ENCODE measurements around the gene GALNS. TPM values are rescaled to one million over a fixed set of nuclear protein-coding genes. Genes with fewer than 3 reads are reported as not detected.
"Not testable (repeated sequence)": the region's sequence is repeated elsewhere in the genome, so short reads cannot be mapped to it uniquely, and the experiment has no call there.

GALNS gene
- total RNA-seq, 4 donors from 2014 or later = 1.8 to 36.2 (median 16.4) TPM

DNA sequence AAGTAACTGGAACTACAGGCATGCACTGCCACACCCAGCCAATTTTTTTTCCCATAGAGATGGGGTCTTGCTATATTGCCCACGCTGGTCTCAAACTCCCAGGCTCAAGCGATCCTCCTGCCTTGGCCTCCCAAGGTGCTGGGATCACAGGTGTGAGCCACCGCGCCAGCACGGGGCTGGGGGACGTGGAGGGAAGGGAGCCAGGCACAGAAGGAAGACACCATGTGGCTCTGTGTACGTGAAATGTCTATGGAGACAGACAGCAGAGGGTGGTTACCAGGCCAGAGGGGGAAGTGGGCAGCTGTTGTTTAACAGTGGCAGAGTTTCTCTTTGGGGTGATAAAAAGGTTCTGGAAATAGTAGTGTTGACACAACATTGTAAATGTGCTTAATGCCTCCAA lies 67.2 kb downstream of the GALNS start:
- H3K9me3 ChIP-seq = no peaks in the 10 kb centered on the region
- intact Hi-C loops (cut with DNase I; ENCODE audit: low total_unique reads) = loop anchor here (5.0 kb wide), 1 partner anchor 47 kb away; no protein-coding TSS in a partner anchor
- DNase-seq = no peak

DNA sequence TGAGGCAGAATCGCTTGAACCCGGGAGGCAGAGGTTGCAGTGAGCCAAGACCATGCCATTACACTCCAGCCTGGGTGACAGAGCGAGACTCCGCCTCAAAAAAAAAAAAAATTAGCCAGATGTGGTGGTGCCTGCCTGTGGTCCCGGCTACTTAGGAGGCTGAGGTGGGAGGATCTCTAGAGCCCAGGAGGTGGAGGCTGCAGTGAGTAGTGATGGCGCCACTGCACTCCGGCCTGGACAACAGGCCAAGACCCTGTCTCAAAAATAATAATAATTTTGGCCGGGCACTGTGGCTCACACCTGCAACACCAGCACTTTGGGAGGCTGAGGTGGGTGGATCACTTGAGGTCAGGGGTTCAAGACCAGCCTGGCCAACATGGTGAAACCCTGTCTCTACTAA lies 68.0 kb downstream of the GALNS start:
- H3K4me1 ChIP-seq, H3K36me3 ChIP-seq, H3K4me3 ChIP-seq, H3K27me3 ChIP-seq, H3K9me3 ChIP-seq, DNase-seq, H3K27ac ChIP-seq: not testable (repeated sequence)
- intact Hi-C loops (cut with DNase I; ENCODE audit: low total_unique reads) = loop anchor here (5.0 kb wide), 1 partner anchor 46 kb away; no protein-coding TSS in a partner anchor

More for the DNA sequence above, 67.2 kb downstream of the GALNS start:
- H3K27ac ChIP-seq = no peak overlapping the region
- H3K4me3 ChIP-seq = no peak overlapping the region
- peaks cover 0 to 8% of the 10 kb centered on the region in 2 donors for H3K27me3 ChIP-seq
- no peaks in the 10 kb centered on the region for H3K4me1 ChIP-seq
- TF ChIP-seq, protein P1, sequence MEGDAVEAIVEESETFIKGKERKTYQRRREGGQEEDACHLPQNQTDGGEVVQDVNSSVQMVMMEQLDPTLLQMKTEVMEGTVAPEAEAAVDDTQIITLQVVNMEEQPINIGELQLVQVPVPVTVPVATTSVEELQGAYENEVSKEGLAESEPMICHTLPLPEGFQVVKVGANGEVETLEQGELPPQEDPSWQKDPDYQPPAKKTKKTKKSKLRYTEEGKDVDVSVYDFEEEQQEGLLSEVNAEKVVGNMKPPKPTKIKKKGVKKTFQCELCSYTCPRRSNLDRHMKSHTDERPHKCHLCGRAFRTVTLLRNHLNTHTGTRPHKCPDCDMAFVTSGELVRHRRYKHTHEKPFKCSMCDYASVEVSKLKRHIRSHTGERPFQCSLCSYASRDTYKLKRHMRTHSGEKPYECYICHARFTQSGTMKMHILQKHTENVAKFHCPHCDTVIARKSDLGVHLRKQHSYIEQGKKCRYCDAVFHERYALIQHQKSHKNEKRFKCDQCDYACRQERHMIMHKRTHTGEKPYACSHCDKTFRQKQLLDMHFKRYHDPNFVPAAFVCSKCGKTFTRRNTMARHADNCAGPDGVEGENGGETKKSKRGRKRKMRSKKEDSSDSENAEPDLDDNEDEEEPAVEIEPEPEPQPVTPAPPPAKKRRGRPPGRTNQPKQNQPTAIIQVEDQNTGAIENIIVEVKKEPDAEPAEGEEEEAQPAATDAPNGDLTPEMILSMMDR (IDR thresholded peaks at IDR 0.05) = no peak
- TF ChIP-seq POLR2A (IDR thresholded peaks at IDR 0.05) = no peak
- no peaks in the 10 kb centered on the region for H3K36me3 ChIP-seq

DNA sequence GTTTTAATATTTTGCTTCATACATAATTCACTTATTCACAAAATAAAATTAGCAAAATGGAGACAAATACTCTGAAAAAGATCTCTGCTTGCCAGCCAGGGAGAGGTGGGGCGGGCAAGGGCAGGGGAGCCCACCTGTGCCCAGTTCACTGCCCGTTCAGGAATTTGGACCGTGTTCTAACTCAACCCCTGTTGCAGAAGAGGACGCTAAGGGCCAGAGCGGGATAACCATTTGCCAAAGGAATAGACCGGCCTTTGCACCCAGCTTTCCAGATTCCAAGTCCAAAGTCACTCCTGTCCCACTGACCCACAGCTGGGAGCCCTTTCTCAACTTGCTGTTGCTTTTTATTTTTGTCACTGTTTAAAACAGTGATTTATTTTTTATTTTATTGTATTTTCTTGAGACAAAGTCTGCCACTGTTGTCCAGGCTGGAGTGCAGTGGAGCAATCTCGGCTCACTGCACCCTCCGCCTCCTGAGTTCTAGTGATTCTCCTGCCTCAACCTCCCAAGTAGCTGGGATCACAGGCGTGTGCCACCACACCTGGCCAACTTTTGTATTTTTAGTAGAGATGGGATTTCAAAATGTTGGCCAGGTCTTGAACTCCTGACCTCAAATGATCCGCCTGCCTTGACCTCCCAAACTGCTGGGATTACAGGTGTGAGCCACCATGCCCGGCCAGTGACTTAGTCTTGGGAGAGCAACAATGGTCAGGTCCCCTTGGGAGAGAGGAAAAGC lies 69.0 kb downstream of the GALNS start:
- Histone ChIP-seq H3K27ac (no peak overlapping the region), H3K4me3 (no peak overlapping the region), H3K4me1 (no peaks in the 10 kb centered on the region), H3K27me3 (no peaks in the 10 kb centered on the region), H3K9me3 (no peaks in the 10 kb centered on the region), H3K36me3 (no peaks in the 10 kb centered on the region)
- intact Hi-C loops (cut with DNase I; ENCODE audit: low total_unique reads) = loop anchor here (5.0 kb wide), 1 partner anchor 45 kb away; no protein-coding TSS in a partner anchor
- TF ChIP-seq, protein P1 (IDR thresholded peaks at IDR 0.05) = no peak
- no peak for TF ChIP-seq POLR2A (IDR thresholded peaks at IDR 0.05)
- DNase-seq = no peak

DNA sequence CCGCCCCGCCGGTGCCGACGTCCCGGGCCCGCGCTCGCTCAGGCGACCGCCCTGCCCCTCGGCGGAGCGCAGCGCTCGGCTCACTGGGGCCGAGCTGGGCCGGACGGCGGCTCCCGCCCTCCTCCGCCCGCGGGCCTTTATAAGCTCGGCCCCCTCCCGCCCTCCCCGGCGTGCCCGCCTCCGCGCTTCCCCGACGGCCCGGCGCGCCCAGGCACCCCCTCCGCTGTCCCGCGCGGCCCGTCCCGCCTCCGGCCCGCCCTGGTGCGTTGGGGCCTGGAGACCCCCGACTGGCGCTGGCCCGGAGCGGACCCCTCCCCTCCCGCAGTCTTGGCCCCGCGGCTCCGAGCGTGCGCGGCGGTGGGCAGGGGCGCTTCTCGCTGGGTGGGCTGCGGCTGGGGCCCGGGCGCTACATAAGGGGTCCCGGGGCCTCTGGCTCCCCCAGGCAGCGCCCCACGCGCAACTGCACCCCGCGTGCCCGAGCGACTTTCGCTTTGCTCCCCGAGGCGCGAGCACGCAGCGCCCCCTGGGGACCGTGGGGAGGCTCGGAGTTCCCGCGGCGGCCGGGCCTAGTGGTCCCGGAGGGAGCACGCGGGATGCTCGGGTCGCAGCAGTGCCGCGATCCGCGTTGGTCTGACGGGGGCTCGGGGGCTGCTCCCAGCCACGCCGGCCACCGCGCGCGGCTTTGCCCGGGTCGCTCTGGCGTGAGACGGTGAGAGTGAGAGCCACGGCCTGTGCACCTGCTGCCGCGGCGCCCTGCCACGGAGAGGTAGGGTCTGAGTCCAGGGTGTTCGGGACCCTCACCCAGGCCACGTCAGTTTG lies 71.4 kb downstream of the GALNS start, which contains the start of gene PIEZO1:
PIEZO1 (minus strand) TSS at position 115 of the 819 bp plus-strand sequence. CDS start 256 bp downstream, outside the sequence.
- DNase-seq = peak; percentile 76 to 80
- peak within 1 kb of the TSS; percentile 44 to 97 for H3K4me3 ChIP-seq
- TF ChIP-seq POLR2A (IDR thresholded peaks at IDR 0.05) = peak; percentile 27 to 62
- TF ChIP-seq, protein P1 (IDR thresholded peaks at IDR 0.05) = peak; percentile 81 to 98 (median 96)
- no peaks in the 10 kb centered on the region for H3K27me3 ChIP-seq
- no peaks in the 10 kb centered on the region for H3K4me1 ChIP-seq
- H3K9me3 ChIP-seq = no peaks in the 10 kb centered on the region
- peak within 1 kb of the TSS; percentile 82 to 97 for H3K27ac ChIP-seq
- intact Hi-C loops (cut with DNase I; ENCODE audit: low total_unique reads) = loop anchor here (5.0 kb wide), 1 partner anchor 43 kb away; no protein-coding TSS in a partner anchor
- no peaks in the 10 kb centered on the region for H3K36me3 ChIP-seq

DNA sequence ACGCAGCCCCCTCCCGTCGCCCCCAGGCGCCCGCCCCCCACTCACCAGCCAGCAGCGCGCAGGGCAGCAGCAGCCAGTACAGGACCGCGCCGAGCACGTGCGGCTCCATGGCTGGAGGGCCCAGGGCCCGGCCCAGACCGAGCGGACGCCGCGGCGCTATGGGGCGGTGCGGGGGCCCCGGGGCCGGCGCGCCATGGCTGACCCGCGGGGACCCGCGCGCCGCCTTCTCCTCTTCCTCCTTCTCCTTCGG lies 72.0 kb downstream of the GALNS start:
- DNase-seq = no peak
- Histone ChIP-seq H3K4me3 (peak overlapping the region; percentile 44 to 97), H3K27ac (peak overlapping the region; percentile 82 to 97), H3K27me3 (no peaks in the 10 kb centered on the region), H3K36me3 (no peaks in the 10 kb centered on the region), H3K9me3 (no peaks in the 10 kb centered on the region), H3K4me1 (peaks cover 0 to 4% of the 10 kb centered on the region in 2 donors)
- no peak for TF ChIP-seq POLR2A (IDR thresholded peaks at IDR 0.05)
- TF ChIP-seq, protein P1 (IDR thresholded peaks at IDR 0.05) = peak in 1 of 4 experiments; percentile 3
- intact Hi-C loops (cut with DNase I; ENCODE audit: low total_unique reads) = loop anchor here (5.0 kb wide), 1 partner anchor 42 kb away; no protein-coding TSS in a partner anchor
